Dendritic cell treated with granulocyte-macrophage colony-stimulating factor and Interleukin-4, amounts not matched to agents 40 ng/mL and 50 ng/mL, for 4 days (primary cell): Measurements from ENCODE around the gene DYRK1A.
A peak's percentile ranks its signal among the peaks of the same experiment; 100 is the strongest.

ENCODE experiments used
- H3K27ac Mint-ChIP-seq: one replicate; pipeline ENCODE4 v1.8.0; 2022; ENCODE audit warnings: mild to moderate bottlenecking, mixed read lengths
- H3K27me3 Mint-ChIP-seq: one replicate; pipeline ENCODE4 v1.8.0; 2022; ENCODE audit warnings: mild to moderate bottlenecking, mixed read lengths
- H3K36me3 Mint-ChIP-seq: one replicate; pipeline ENCODE4 v1.8.0; 2022; ENCODE audit warnings: low read depth, mixed read lengths
- H3K4me1 Mint-ChIP-seq: one replicate; pipeline ENCODE4 v1.8.0; 2022; ENCODE audit warnings: low read depth, mixed read lengths
- H3K4me3 Mint-ChIP-seq: one replicate; pipeline ENCODE4 v1.8.0; 2022; ENCODE audit warnings: mild to moderate bottlenecking, moderate library complexity, mixed read lengths
- H3K9me3 Mint-ChIP-seq: one replicate; pipeline ENCODE4 v1.8.0; 2022; ENCODE audit warnings: mixed read lengths
- intact Hi-C: fragments of 100-400 bp; cut with micrococcal nuclease; formaldehyde crosslinking; loops from one replicate; pipeline ENCODE4 v1.15.0; 2022

The DYRK1A gene

GRCh38 chr21:37443683-37444082 lies 77.1 kb downstream of the DYRK1A start:
- H3K27me3 Mint-ChIP-seq: no peaks in the 10 kb centered on the region
- H3K4me3 Mint-ChIP-seq: no peak overlapping the region
- peaks cover 20% of the 10 kb centered on the region for H3K36me3 Mint-ChIP-seq
- H3K27ac Mint-ChIP-seq: no peak overlapping the region
- H3K9me3 Mint-ChIP-seq: no peaks in the 10 kb centered on the region
- peaks cover 56% of the 10 kb centered on the region for H3K4me1 Mint-ChIP-seq
- intact Hi-C loops: no loop called here

GRCh38 chr21:37445228-37445627 lies 78.7 kb downstream of the DYRK1A start:
- Mint-ChIP-seq H3K27me3 (no peaks in the 10 kb centered on the region), H3K27ac (no peak overlapping the region), H3K36me3 (peaks cover 32% of the 10 kb centered on the region), H3K4me1 (peaks cover 64% of the 10 kb centered on the region), H3K4me3 (no peak overlapping the region), H3K9me3 (no peaks in the 10 kb centered on the region)
- intact Hi-C loops: no loop called here

- Mint-ChIP-seq H3K36me3 (peaks cover 37% of the 10 kb centered on the region), H3K4me1 (peaks cover 56% of the 10 kb centered on the region), H3K27me3 (no peaks in the 10 kb centered on the region), H3K4me3 (no peak overlapping the region), H3K9me3 (no peaks in the 10 kb centered on the region), H3K27ac (no peak overlapping the region)
- intact Hi-C loops: no loop called here
These were observed 80.0 kb downstream of the DYRK1A start for GRCh38 chr21:37446552-37446951.

GRCh38 chr21:37447288-37447936 lies 80.8 kb downstream of the DYRK1A start:
- H3K4me3 Mint-ChIP-seq: no peak overlapping the region
- peaks cover 55% of the 10 kb centered on the region for H3K4me1 Mint-ChIP-seq
- no peaks in the 10 kb centered on the region for H3K27me3 Mint-ChIP-seq
- H3K27ac Mint-ChIP-seq: no peak overlapping the region
- intact Hi-C loops: no loop called here
- H3K9me3 Mint-ChIP-seq: no peaks in the 10 kb centered on the region
- peaks cover 38% of the 10 kb centered on the region for H3K36me3 Mint-ChIP-seq

GRCh38 chr21:37449302-37449937 lies 82.8 kb downstream of the DYRK1A start:
- intact Hi-C loops: no loop called here
- Mint-ChIP-seq H3K27me3 (no peaks in the 10 kb centered on the region), H3K27ac (no peak overlapping the region)

GRCh38 chr21:37450445-37450941 lies 83.9 kb downstream of the DYRK1A start:
- Mint-ChIP-seq H3K36me3 (peaks cover 28% of the 10 kb centered on the region), H3K9me3 (no peaks in the 10 kb centered on the region), H3K4me1 (peaks cover 52% of the 10 kb centered on the region), H3K27ac (no peak overlapping the region), H3K4me3 (no peak overlapping the region), H3K27me3 (no peaks in the 10 kb centered on the region)
- intact Hi-C loops: no loop called here

More at GRCh38 chr21:37449302-37449937, 82.8 kb downstream of the DYRK1A start:
- H3K9me3 Mint-ChIP-seq: no peaks in the 10 kb centered on the region
- peaks cover 28% of the 10 kb centered on the region for H3K36me3 Mint-ChIP-seq
- no peak overlapping the region for H3K4me3 Mint-ChIP-seq
- peaks cover 51% of the 10 kb centered on the region for H3K4me1 Mint-ChIP-seq

GRCh38 chr21:37451446-37451845 lies 84.9 kb downstream of the DYRK1A start:
- no peak overlapping the region for H3K4me3 Mint-ChIP-seq
- H3K36me3 Mint-ChIP-seq: peaks cover 35% of the 10 kb centered on the region
- H3K27ac Mint-ChIP-seq: no peak overlapping the region
- intact Hi-C loops: no loop called here
- no peaks in the 10 kb centered on the region for H3K9me3 Mint-ChIP-seq
- H3K4me1 Mint-ChIP-seq: peaks cover 59% of the 10 kb centered on the region
- H3K27me3 Mint-ChIP-seq: no peaks in the 10 kb centered on the region

- Mint-ChIP-seq H3K36me3 (peaks cover 41% of the 10 kb centered on the region), H3K9me3 (no peaks in the 10 kb centered on the region), H3K27me3 (no peaks in the 10 kb centered on the region), H3K4me3 (no peak overlapping the region), H3K4me1 (peaks cover 62% of the 10 kb centered on the region), H3K27ac (no peak overlapping the region)
- intact Hi-C loops: no loop called here
These were observed 85.7 kb downstream of the DYRK1A start for GRCh38 chr21:37452227-37452626.

- no peaks in the 10 kb centered on the region for H3K27me3 Mint-ChIP-seq
- peaks cover 45% of the 10 kb centered on the region for H3K36me3 Mint-ChIP-seq
- H3K4me3 Mint-ChIP-seq: no peak overlapping the region
- intact Hi-C loops: no loop called here
- no peak overlapping the region for H3K27ac Mint-ChIP-seq
- H3K9me3 Mint-ChIP-seq: no peaks in the 10 kb centered on the region
- peaks cover 64% of the 10 kb centered on the region for H3K4me1 Mint-ChIP-seq
These were observed 86.8 kb downstream of the DYRK1A start for GRCh38 chr21:37453350-37453749.

GRCh38 chr21:37454869-37455503 lies 88.4 kb downstream of the DYRK1A start:
- Mint-ChIP-seq H3K27me3 (no peaks in the 10 kb centered on the region), H3K9me3 (no peaks in the 10 kb centered on the region), H3K36me3 (peaks cover 36% of the 10 kb centered on the region), H3K27ac (no peak overlapping the region), H3K4me1 (peaks cover 61% of the 10 kb centered on the region), H3K4me3 (no peak overlapping the region)
- intact Hi-C loops: no loop called here

GRCh38 chr21:37455504-37455911 lies 88.9 kb downstream of the DYRK1A start:
- H3K9me3 Mint-ChIP-seq: no peaks in the 10 kb centered on the region
- H3K27me3 Mint-ChIP-seq: no peaks in the 10 kb centered on the region
- H3K27ac Mint-ChIP-seq: no peak overlapping the region
- intact Hi-C loops: no loop called here
- no peak overlapping the region for H3K4me3 Mint-ChIP-seq
- H3K36me3 Mint-ChIP-seq: peaks cover 31% of the 10 kb centered on the region
- H3K4me1 Mint-ChIP-seq: peaks cover 56% of the 10 kb centered on the region

- no peaks in the 10 kb centered on the region for H3K9me3 Mint-ChIP-seq
- H3K4me3 Mint-ChIP-seq: peak overlapping the region; percentile 32
- H3K27me3 Mint-ChIP-seq: no peaks in the 10 kb centered on the region
- H3K4me1 Mint-ChIP-seq: peaks cover 67% of the 10 kb centered on the region
- peaks cover 17% of the 10 kb centered on the region for H3K36me3 Mint-ChIP-seq
- intact Hi-C loops: no loop called here
- H3K27ac Mint-ChIP-seq: no peak overlapping the region
These were observed 92.2 kb downstream of the DYRK1A start for GRCh38 chr21:37458669-37459276.

GRCh38 chr21:37459575-37459974 lies 93.0 kb downstream of the DYRK1A start:
- H3K27ac Mint-ChIP-seq: no peak overlapping the region
- H3K4me3 Mint-ChIP-seq: no peak overlapping the region
- H3K4me1 Mint-ChIP-seq: peaks cover 64% of the 10 kb centered on the region
- no peaks in the 10 kb centered on the region for H3K27me3 Mint-ChIP-seq
- H3K9me3 Mint-ChIP-seq: no peaks in the 10 kb centered on the region
- intact Hi-C loops: no loop called here
- peaks cover 17% of the 10 kb centered on the region for H3K36me3 Mint-ChIP-seq

GRCh38 chr21:37460196-37460595 lies 93.6 kb downstream of the DYRK1A start:
- Mint-ChIP-seq H3K27me3 (no peaks in the 10 kb centered on the region), H3K4me1 (peaks cover 58% of the 10 kb centered on the region), H3K4me3 (no peak overlapping the region), H3K27ac (no peak overlapping the region), H3K9me3 (no peaks in the 10 kb centered on the region), H3K36me3 (peaks cover 17% of the 10 kb centered on the region)
- intact Hi-C loops: no loop called here
